HepG2 (cell line): ENCODE data around the gene SUN1. TPM values are rescaled to one million over a fixed set of nuclear protein-coding genes. Genes with fewer than 3 reads are reported as not detected.

ENCODE experiments used
- ATAC-seq: fragments of 200-7000 bp; cut with Tn5 transposase; 3 replicates; pipeline ENCODE4 v1.9.1; 2020; ENCODE audit warnings: mild to moderate bottlenecking, moderate library complexity
- BruUV-seq: library from RNA; stranded (reverse); fragments of 400-500 nt; replicated peaks from 2 replicates; lab custom pipeline; 2021; lab: Mats Ljungman, UMichigan
- CTCF ChIA-PET: fragments of 300-600 bp; formaldehyde crosslinking; extraction: SDS; loops from one replicate; lab custom pipeline; 2021; ENCODE audit warnings: low total read pairs, inconsistent platforms, low intra/inter-chr PET ratio; lab: Yijun Ruan, JAX
- POLR2A ChIA-PET: fragments of 350-600 bp; sonication (Branson Sonifier 250); formaldehyde crosslinking; loops from one replicate; lab custom pipeline; 2020; ENCODE audit warnings: antibody characterized with exemption, inconsistent platforms; lab: Yijun Ruan, JAX
- DNase-seq: peaks from one replicate; pipeline ENCODE4 v3.0.0-alpha.2; 2015; ENCODE audit warnings: low spot score
- FAIRE-seq: peaks from 3 replicates; lab custom pipeline; 2011; peaks lifted over from hg19 to GRCh38; lab: Jason Lieb, UNC
- H2AFZ ChIP-seq: one replicate; pipeline ENCODE4 v1.6.1; 2011; ENCODE audit warnings: low read length, inconsistent platforms
- H3K27ac ChIP-seq: fragments of 300-600 bp; 3 replicates; pipeline ENCODE4 v1.8.0; 2011; ENCODE audit warnings: mixed run types, mild to moderate bottlenecking, mixed read lengths, low read length, inconsistent platforms; ENCODE audit not compliant: insufficient read depth; ENCODE audit errors: extremely low read length
- H3K27me3 ChIP-seq, 2 experiments: fragments of 200-600 bp in 1 of 2; 2 replicates in 1 of 2; 3 replicates in 1 of 2; pipeline versions ENCODE4 v1.6.0 to v1.8.0; 2011; ENCODE audit warnings: low read length in 2 of 2, mild to moderate bottlenecking in 2 of 2, moderate library complexity in 2 of 2, inconsistent platforms in 1 of 2; ENCODE audit not compliant: insufficient read depth in 2 of 2, control insufficient read depth in 1 of 2
- H3K36me3 ChIP-seq, 2 experiments: fragments of 200-600 bp in 1 of 2; replicated peaks in 1 of 2; 2 replicates in 1 of 2; 3 replicates in 1 of 2; pipeline versions ENCODE4 v1.5.1 to v1.8.0; 2011; ENCODE audit warnings: low read length in 2 of 2, inconsistent platforms in 1 of 2; ENCODE audit not compliant: insufficient read depth in 2 of 2, control insufficient read depth in 1 of 2
- H3K4me1 ChIP-seq: 2 replicates; pipeline ENCODE4 v1.5.1; 2012; ENCODE audit warnings: low read length, inconsistent platforms; ENCODE audit not compliant: insufficient read depth
- H3K4me2 ChIP-seq: 2 replicates; pipeline ENCODE4 v1.6.0; 2011; ENCODE audit warnings: low read depth, low read length, inconsistent platforms
- H3K4me3 ChIP-seq, 3 experiments: fragments of 200-600 bp in 1 of 3; sonication (generic), shearing (Covaris generic) in 1 of 3; replicated peaks in 1 of 3; 2 replicates each; pipeline ENCODE4 v1.5.1; 2011 to 2016; ENCODE audit warnings: low read length in 3 of 3, inconsistent platforms in 2 of 3, low read depth in 2 of 3, mild to moderate bottlenecking in 2 of 3, control low read depth in 1 of 3, mixed read lengths in 1 of 3; ENCODE audit not compliant: insufficient read depth in 1 of 3
- H3K79me2 ChIP-seq: one replicate; pipeline ENCODE4 v1.6.1; 2011; ENCODE audit warnings: low read length, inconsistent platforms; ENCODE audit not compliant: insufficient read depth
- H3K9ac ChIP-seq: 2 replicates; pipeline ENCODE4 v1.6.0; 2011; ENCODE audit warnings: mild to moderate bottlenecking, low read depth, low read length, inconsistent platforms; ENCODE audit not compliant: insufficient read depth
- H3K9me3 ChIP-seq: 2 replicates; pipeline ENCODE4 v1.5.1; 2012; ENCODE audit warnings: mild to moderate bottlenecking, low read length
- H4K20me1 ChIP-seq: 2 replicates; pipeline ENCODE4 v1.6.0; 2011; ENCODE audit warnings: inconsistent platforms, mild to moderate bottlenecking, low read length, moderate library complexity; ENCODE audit not compliant: insufficient read depth
- CCAR2 ChIP-seq: fragments of 200-400 bp; formaldehyde crosslinking; optimal IDR thresholded peaks from 2 replicates; pipeline ENCODE3; 2018; ENCODE audit warnings: low read depth, mild to moderate bottlenecking, low read length, moderate library complexity
- HOXD1 ChIP-seq: sonication (generic); formaldehyde crosslinking; IDR thresholded peaks from 2 replicates; pipeline ENCODE4 v1.5.0; 2020; ENCODE audit warnings: missing genetic modification reagents
- MAF1 ChIP-seq: sonication (generic); formaldehyde crosslinking; IDR thresholded peaks from 2 replicates; pipeline ENCODE4 v1.5.0; 2020; ENCODE audit warnings: missing genetic modification reagents, borderline replicate concordance
- MAFF ChIP-seq: IDR thresholded peaks from 2 replicates; pipeline ENCODE4 v1.6.1; 2011; ENCODE audit warnings: low read depth, low read length, improper control_type of control experiment
- MATR3 ChIP-seq: sonication (generic); formaldehyde crosslinking; IDR thresholded peaks from 2 replicates; pipeline ENCODE4 v1.4.0; 2020; ENCODE audit warnings: missing genetic modification reagents
- MYNN ChIP-seq: sonication (generic); formaldehyde crosslinking; IDR thresholded peaks from 2 replicates; pipeline ENCODE4 v1.4.0; 2020; ENCODE audit warnings: mild to moderate bottlenecking, low read depth, missing genetic modification reagents
- PREB ChIP-seq: sonication (generic); formaldehyde crosslinking; IDR thresholded peaks from 2 replicates; pipeline ENCODE4 v1.4.0; 2020; ENCODE audit warnings: missing genetic modification reagents
- TRAFD1 ChIP-seq: sonication (generic); formaldehyde crosslinking; IDR thresholded peaks from 2 replicates; pipeline ENCODE4 v1.5.1; 2020; ENCODE audit warnings: missing genetic modification reagents, mild to moderate bottlenecking, borderline replicate concordance
- ZFP36L2 ChIP-seq: sonication (generic); formaldehyde crosslinking; IDR thresholded peaks from 2 replicates; pipeline ENCODE4 v1.4.0; 2020; ENCODE audit warnings: missing genetic modification reagents
- ZNF205 ChIP-seq: IDR thresholded peaks from 2 replicates; pipeline ENCODE4 v1.6.1; 2018; ENCODE audit warnings: missing biosample characterization, missing genetic modification reagents
- ZNF430 ChIP-seq: sonication (generic); formaldehyde crosslinking; IDR thresholded peaks from 2 replicates; pipeline ENCODE4 v1.9.0; 2021; ENCODE audit warnings: mild to moderate bottlenecking, missing genetic modification reagents
- ZNF720 ChIP-seq: sonication (generic); formaldehyde crosslinking; IDR thresholded peaks from 2 replicates; pipeline ENCODE4 v1.4.0; 2020; ENCODE audit warnings: missing genetic modification reagents
- WGBS: methylation state at CpG from one replicate; pipeline ENCODE4 v1.1.6; 2017; ENCODE audit warnings: low lambda C conversion rate; 5-methylcytosine and 5-hydroxymethylcytosine counted together
- in situ Hi-C: cut with HindIII; loops from 2 replicates; pipeline ENCODE4 v1.10.0; 2017; ENCODE audit warnings: low pct_unique_long_range_greater_than_20kb; ENCODE audit not compliant: extremely low pct_ligation_motif_present
- intact Hi-C: fragments of 100-400 bp; cut with micrococcal nuclease; formaldehyde crosslinking; loops from one replicate; pipeline ENCODE4 v1.10.0; 2022; ENCODE audit not compliant: unreplicated experiment
- polyA plus RNA-seq, 8 experiments: library from polyadenylated mRNA; depleted of rRNA in 3 of 8; stranded (reverse) in 7 of 8; unstranded in 1 of 8; fragments of >200 nt; fragmentation: Illumina TruSeq in 4 of 8; extraction: Trizol in 4 of 8; gene quantifications; 2 replicates each; pipeline versions ENCODE4 v1.2.1 to v1.2.3, GENCODE V29; 2011 to 2016; ENCODE audit warnings: low read depth in 4 of 8, missing spikeins in 1 of 8, mixed read lengths in 1 of 8; ENCODE audit not compliant: insufficient read depth in 1 of 8
- total RNA-seq, 5 experiments: library from RNA; depleted of rRNA; stranded (reverse); fragments of >200 nt; fragmentation: Illumina TruSeq; extraction: Trizol; gene quantifications; 2 replicates each; pipeline ENCODE4 v1.2.3, GENCODE V29; 2016; ENCODE audit warnings: low read depth in 1 of 5
- TF ChIP-seq, protein P1 (sequence below): sonication (generic); formaldehyde crosslinking; IDR thresholded peaks from 2 replicates; pipeline ENCODE4 v1.5.0; 2020; ENCODE audit warnings: missing genetic modification reagents
- TF ChIP-seq, protein P2 (sequence below): sonication (generic); formaldehyde crosslinking; IDR thresholded peaks from 2 replicates; pipeline ENCODE4 v1.9.0; 2022; ENCODE audit warnings: low read depth, missing genetic modification reagents
- TF ChIP-seq, protein P3 (sequence below): sonication (generic); formaldehyde crosslinking; IDR thresholded peaks from 2 replicates; pipeline ENCODE4 v1.4.0; 2020; ENCODE audit warnings: missing genetic modification reagents, borderline replicate concordance

Gene SUN1
- total and polyA plus RNA-seq, 2 of the 13 experiments (the other 11 are each of a cell fraction or from before 2014, with no cell fraction given) = 47.0 to 126 TPM

DNA sequence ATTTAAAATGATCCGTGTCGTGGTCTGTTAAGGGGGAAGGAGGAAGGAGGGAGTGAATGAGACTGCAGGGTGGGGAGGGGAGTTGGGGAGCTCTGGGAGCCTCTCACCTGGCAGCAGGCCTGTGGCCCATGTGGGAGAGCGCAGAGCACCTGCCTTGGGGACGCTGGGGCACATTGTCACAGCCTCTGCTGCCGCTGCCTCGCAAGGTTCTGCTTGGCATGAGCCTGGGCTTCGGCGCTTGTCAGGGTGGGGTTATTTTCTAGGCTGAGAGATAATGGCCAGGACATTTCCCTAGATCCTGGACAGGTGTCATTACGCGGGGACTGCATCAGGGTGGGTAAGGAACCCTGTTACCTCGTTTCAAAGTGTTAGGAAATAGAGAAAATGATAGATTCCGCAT lies 2.2 kb upstream of the SUN1 start:
- H3K4me3 ChIP-seq = no peak overlapping the region
- BruUV-seq = no TSS peak
- CTCF ChIA-PET = no interaction called here
- 0 out of 2 replicates have a peak, but pooled peaks cover 11% of the 10 kb centered on the region for H4K20me1 ChIP-seq
- H3K36me3 ChIP-seq = peaks cover 2 to 12% of the 10 kb centered on the region in 2 experiments; a peak in 4 of 5 replicates
- no peak overlapping the region for H3K9ac ChIP-seq
- 87% methylated on average over 11 of the region's 12 CpGs for WGBS
- ATAC-seq (no peak), DNase-seq (no peak), FAIRE-seq (no peak)
- no peaks in the 10 kb centered on the region for H3K27me3 ChIP-seq
- in situ Hi-C loops (no loop called here), intact Hi-C loops (no loop called here)
- no peak overlapping the region for H2AFZ ChIP-seq
- peaks cover 79% of the 10 kb centered on the region for H3K79me2 ChIP-seq
- H3K4me1 ChIP-seq = peaks cover 15% of the 10 kb centered on the region
- no peak overlapping the region for H3K27ac ChIP-seq
- POLR2A ChIA-PET = no interaction called here
- H3K4me2 ChIP-seq = no peak overlapping the region
- no peaks in the 10 kb centered on the region for H3K9me3 ChIP-seq
- TF ChIP-seq MATR3 (CRISPR knock-in tag) (no peak), CCAR2 (no peak), PREB (CRISPR knock-in tag) (no peak), ZNF720 (no peak), ZNF430 (no peak), MYNN (CRISPR knock-in tag) (no peak), ZFP36L2 (no peak), ZNF205 (CRISPR knock-in tag) (no peak), MAF1 (no peak), TRAFD1 (CRISPR knock-in tag) (no peak), MAFF (no peak), HOXD1 (CRISPR knock-in tag) (no peak)
- TF ChIP-seq, protein P1, sequence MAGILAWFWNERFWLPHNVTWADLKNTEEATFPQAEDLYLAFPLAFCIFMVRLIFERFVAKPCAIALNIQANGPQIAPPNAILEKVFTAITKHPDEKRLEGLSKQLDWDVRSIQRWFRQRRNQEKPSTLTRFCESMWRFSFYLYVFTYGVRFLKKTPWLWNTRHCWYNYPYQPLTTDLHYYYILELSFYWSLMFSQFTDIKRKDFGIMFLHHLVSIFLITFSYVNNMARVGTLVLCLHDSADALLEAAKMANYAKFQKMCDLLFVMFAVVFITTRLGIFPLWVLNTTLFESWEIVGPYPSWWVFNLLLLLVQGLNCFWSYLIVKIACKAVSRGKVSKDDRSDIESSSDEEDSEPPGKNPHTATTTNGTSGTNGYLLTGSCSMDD (CRISPR knock-in tag) = no peak
- TF ChIP-seq, protein P2, sequence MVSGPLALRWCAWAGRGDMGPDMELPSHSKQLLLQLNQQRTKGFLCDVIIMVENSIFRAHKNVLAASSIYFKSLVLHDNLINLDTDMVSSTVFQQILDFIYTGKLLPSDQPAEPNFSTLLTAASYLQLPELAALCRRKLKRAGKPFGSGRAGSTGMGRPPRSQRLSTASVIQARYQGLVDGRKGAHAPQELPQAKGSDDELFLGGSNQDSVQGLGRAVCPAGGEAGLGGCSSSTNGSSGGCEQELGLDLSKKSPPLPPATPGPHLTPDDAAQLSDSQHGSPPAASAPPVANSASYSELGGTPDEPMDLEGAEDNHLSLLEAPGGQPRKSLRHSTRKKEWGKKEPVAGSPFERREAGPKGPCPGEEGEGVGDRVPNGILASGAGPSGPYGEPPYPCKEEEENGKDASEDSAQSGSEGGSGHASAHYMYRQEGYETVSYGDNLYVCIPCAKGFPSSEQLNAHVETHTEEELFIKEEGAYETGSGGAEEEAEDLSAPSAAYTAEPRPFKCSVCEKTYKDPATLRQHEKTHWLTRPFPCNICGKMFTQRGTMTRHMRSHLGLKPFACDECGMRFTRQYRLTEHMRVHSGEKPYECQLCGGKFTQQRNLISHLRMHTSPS (CRISPR knock-in tag) = no peak
- TF ChIP-seq, protein P3, sequence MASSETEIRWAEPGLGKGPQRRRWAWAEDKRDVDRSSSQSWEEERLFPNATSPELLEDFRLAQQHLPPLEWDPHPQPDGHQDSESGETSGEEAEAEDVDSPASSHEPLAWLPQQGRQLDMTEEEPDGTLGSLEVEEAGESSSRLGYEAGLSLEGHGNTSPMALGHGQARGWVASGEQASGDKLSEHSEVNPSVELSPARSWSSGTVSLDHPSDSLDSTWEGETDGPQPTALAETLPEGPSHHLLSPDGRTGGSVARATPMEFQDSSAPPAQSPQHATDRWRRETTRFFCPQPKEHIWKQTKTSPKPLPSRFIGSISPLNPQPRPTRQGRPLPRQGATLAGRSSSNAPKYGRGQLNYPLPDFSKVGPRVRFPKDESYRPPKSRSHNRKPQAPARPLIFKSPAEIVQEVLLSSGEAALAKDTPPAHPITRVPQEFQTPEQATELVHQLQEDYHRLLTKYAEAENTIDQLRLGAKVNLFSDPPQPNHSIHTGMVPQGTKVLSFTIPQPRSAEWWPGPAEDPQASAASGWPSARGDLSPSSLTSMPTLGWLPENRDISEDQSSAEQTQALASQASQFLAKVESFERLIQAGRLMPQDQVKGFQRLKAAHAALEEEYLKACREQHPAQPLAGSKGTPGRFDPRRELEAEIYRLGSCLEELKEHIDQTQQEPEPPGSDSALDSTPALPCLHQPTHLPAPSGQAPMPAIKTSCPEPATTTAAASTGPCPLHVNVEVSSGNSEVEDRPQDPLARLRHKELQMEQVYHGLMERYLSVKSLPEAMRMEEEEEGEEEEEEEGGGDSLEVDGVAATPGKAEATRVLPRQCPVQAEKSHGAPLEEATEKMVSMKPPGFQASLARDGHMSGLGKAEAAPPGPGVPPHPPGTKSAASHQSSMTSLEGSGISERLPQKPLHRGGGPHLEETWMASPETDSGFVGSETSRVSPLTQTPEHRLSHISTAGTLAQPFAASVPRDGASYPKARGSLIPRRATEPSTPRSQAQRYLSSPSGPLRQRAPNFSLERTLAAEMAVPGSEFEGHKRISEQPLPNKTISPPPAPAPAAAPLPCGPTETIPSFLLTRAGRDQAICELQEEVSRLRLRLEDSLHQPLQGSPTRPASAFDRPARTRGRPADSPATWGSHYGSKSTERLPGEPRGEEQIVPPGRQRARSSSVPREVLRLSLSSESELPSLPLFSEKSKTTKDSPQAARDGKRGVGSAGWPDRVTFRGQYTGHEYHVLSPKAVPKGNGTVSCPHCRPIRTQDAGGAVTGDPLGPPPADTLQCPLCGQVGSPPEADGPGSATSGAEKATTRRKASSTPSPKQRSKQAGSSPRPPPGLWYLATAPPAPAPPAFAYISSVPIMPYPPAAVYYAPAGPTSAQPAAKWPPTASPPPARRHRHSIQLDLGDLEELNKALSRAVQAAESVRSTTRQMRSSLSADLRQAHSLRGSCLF (CRISPR knock-in tag) = no peak
